Smooth muscle cell (in vitro differentiated cells): ENCODE measurements around the gene ATP8A1. TPM values are rescaled to one million over a fixed set of nuclear protein-coding genes. Genes with fewer than 3 reads are reported as not detected.

ENCODE experiments used
- DNase-seq: peaks from one replicate; lab custom pipeline; 2025; ENCODE audit not compliant: unreplicated experiment; lab: John Stamatoyannopoulos, UW
- H2AFZ ChIP-seq: fragments of 200-600 bp; sonication (generic); 2 replicates; pipeline ENCODE4 v1.6.0; 2016; ENCODE audit warnings: antibody characterized with exemption, low read depth, mild to moderate bottlenecking
- H3F3A ChIP-seq: fragments of 200-600 bp; sonication (generic); 2 replicates; pipeline ENCODE4 v1.6.0; 2017; ENCODE audit warnings: antibody characterized with exemption, low read depth
- H3K27ac ChIP-seq: fragments of 200-600 bp; sonication (generic); 2 replicates; pipeline ENCODE4 v1.5.1; 2016; ENCODE audit warnings: low read depth, mild to moderate bottlenecking
- H3K27me3 ChIP-seq: fragments of 200-600 bp; sonication (generic); 2 replicates; pipeline ENCODE4 v1.6.1; 2016; ENCODE audit warnings: low read depth, mild to moderate bottlenecking
- H3K36me3 ChIP-seq: fragments of 200-600 bp; sonication (generic); 2 replicates; pipeline ENCODE4 v1.5.1; 2016; ENCODE audit warnings: low read depth
- H3K4me1 ChIP-seq: fragments of 200-600 bp; sonication (generic); 2 replicates; pipeline ENCODE4 v1.5.1; 2016; ENCODE audit warnings: low read depth
- H3K4me2 ChIP-seq: fragments of 200-600 bp; sonication (generic); 2 replicates; pipeline ENCODE4 v1.6.0; 2016; ENCODE audit warnings: mild to moderate bottlenecking
- H3K4me3 ChIP-seq: fragments of 200-600 bp; sonication (generic); 2 replicates; pipeline ENCODE4 v1.5.1; 2016; ENCODE audit warnings: mild to moderate bottlenecking
- H3K79me2 ChIP-seq: fragments of 200-600 bp; sonication (generic); 2 replicates; pipeline ENCODE4 v1.6.0; 2016; ENCODE audit warnings: low read depth, mild to moderate bottlenecking
- H3K9ac ChIP-seq: fragments of 200-600 bp; sonication (generic); 2 replicates; pipeline ENCODE4 v1.6.0; 2016; ENCODE audit warnings: low read depth
- H3K9me3 ChIP-seq: fragments of 200-600 bp; sonication (generic); replicated peaks from 2 replicates; pipeline ENCODE4 v1.5.1; 2016; ENCODE audit warnings: low read depth
- H4K20me1 ChIP-seq: fragments of 200-600 bp; sonication (generic); 2 replicates; pipeline ENCODE4 v1.6.0; 2016; ENCODE audit warnings: low read depth
- WGBS: methylation state at CpG from one replicate; pipeline ENCODE4 v1.1.7; 2016; ENCODE audit warnings: low lambda C conversion rate; 5-methylcytosine and 5-hydroxymethylcytosine counted together
- polyA plus RNA-seq: library from polyadenylated mRNA; unstranded; fragments of >200 nt; fragmentation: Nextera tagmentation; extraction: Ambion mirVana; gene quantifications from 2 replicates; pipeline ENCODE4 v1.2.1, GENCODE V29; 2016
- total RNA-seq: library from RNA; depleted of rRNA; stranded (reverse); fragments of >200 nt; gene quantifications from 2 replicates; pipeline ENCODE4 v1.2.3, GENCODE V29; 2014
- TF ChIP-seq, protein P1 (sequence below): fragments of 200-600 bp; sonication (generic); IDR thresholded peaks from 2 replicates; pipeline ENCODE4 v1.5.1; 2017; ENCODE audit warnings: borderline replicate concordance, mild to moderate bottlenecking, antibody characterized with exemption; ENCODE audit not compliant: insufficient read depth, poor library complexity, severe bottlenecking

ATP8A1 gene
- total and polyA plus RNA-seq, 2 experiments from 2014 or later: 1.8 TPM; not detected in 1

DNA sequence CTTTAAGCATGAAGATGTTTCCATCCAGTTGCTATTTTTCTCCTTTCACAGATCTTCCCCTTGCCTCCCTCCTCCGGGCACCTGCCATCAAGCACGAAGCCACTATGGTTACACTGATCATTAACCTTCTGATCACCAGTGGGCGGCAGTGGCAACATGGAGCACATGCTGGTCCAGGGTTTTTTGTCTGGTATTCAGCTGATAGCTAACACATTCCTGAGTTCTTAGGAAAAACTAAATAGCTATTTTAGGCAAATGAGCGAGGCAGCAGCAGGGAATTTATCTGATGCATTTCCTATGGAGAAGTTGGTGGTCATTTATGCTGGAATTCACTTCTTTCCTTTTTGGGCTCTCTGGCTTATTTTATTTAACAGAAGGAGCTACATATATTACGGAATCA lies 236.8 kb downstream of the ATP8A1 start:
- Histone ChIP-seq H2AFZ (no peak overlapping the region), H3K4me1 (no peaks in the 10 kb centered on the region), H3K36me3 (no peaks in the 10 kb centered on the region), H3K27ac (no peak overlapping the region), H3K9ac (no peak overlapping the region), H3K79me2 (no peaks in the 10 kb centered on the region), H3K4me3 (no peak overlapping the region), H3F3A (no peaks in the 10 kb centered on the region), H3K27me3 (no peaks in the 10 kb centered on the region), H3K9me3 (no peaks in the 10 kb centered on the region), H4K20me1 (no peaks in the 10 kb centered on the region), H3K4me2 (no peak overlapping the region)
- no peak for DNase-seq
- WGBS: 78% methylated on average over 5 of the region's 5 CpGs
- TF ChIP-seq, protein P1, sequence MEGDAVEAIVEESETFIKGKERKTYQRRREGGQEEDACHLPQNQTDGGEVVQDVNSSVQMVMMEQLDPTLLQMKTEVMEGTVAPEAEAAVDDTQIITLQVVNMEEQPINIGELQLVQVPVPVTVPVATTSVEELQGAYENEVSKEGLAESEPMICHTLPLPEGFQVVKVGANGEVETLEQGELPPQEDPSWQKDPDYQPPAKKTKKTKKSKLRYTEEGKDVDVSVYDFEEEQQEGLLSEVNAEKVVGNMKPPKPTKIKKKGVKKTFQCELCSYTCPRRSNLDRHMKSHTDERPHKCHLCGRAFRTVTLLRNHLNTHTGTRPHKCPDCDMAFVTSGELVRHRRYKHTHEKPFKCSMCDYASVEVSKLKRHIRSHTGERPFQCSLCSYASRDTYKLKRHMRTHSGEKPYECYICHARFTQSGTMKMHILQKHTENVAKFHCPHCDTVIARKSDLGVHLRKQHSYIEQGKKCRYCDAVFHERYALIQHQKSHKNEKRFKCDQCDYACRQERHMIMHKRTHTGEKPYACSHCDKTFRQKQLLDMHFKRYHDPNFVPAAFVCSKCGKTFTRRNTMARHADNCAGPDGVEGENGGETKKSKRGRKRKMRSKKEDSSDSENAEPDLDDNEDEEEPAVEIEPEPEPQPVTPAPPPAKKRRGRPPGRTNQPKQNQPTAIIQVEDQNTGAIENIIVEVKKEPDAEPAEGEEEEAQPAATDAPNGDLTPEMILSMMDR: no peak

DNA sequence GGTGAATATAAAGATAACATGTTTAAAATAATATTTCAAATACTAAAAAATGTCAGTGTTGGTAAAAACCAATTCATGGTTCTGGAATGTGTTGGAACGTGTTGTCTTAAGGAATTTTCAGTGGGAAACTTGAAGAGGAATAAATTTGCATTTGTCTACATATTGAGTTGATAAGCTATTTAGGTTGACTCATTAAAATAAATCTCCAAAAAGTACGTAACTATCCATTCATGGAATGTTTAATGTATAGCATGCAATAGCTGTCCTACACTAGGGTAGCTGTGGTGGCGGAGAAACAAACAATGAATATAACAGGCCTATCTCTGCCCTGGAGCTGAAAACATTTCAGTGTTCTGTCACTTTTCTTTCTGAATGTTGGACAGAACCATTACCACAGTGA lies 239.4 kb downstream of the ATP8A1 start:
- DNase-seq: no peak
- Histone ChIP-seq H3K9ac (no peak overlapping the region), H3F3A (no peaks in the 10 kb centered on the region), H3K27me3 (no peaks in the 10 kb centered on the region), H3K27ac (no peak overlapping the region), H3K9me3 (no peaks in the 10 kb centered on the region), H3K4me3 (no peak overlapping the region), H4K20me1 (no peaks in the 10 kb centered on the region), H3K4me1 (no peaks in the 10 kb centered on the region), H3K4me2 (no peak overlapping the region), H3K36me3 (no peaks in the 10 kb centered on the region), H2AFZ (no peak overlapping the region), H3K79me2 (no peaks in the 10 kb centered on the region)
- 78% methylated on average over 3 of the region's 3 CpGs for WGBS
- TF ChIP-seq, protein P1: no peak

DNA sequence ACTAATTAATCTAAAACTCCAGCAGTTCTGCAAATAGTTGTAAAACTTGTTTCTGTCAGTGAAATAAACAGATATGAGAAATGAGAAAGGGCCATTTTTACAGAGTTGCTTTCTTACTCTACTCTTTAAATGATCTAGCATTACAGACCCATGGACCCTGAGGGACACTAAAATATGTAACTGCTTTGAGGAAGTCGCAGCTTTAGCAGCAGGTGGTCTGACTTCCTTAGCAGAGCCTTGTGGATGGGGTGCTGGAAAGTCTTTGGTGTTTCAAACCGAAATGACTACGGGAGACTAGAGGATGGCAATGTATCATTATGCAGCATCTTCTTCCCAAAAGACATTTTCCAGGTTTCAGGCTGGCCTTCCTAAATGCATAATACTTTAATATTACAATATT lies 240.9 kb downstream of the ATP8A1 start:
- TF ChIP-seq, protein P1: no peak
- no peak overlapping the region for H3K4me3 ChIP-seq
- WGBS: 54% methylated on average over 3 of the region's 3 CpGs
- H3K9me3 ChIP-seq: no peaks in the 10 kb centered on the region
- no peaks in the 10 kb centered on the region for H3K79me2 ChIP-seq
- no peaks in the 10 kb centered on the region for H3K4me1 ChIP-seq
- H4K20me1 ChIP-seq: no peaks in the 10 kb centered on the region
- no peaks in the 10 kb centered on the region for H3F3A ChIP-seq
- H3K27ac ChIP-seq: no peak overlapping the region
- no peaks in the 10 kb centered on the region for H3K36me3 ChIP-seq
- no peak overlapping the region for H3K4me2 ChIP-seq
- H2AFZ ChIP-seq: no peak overlapping the region
- no peak for DNase-seq
- H3K27me3 ChIP-seq: no peaks in the 10 kb centered on the region
- H3K9ac ChIP-seq: no peak overlapping the region

DNA sequence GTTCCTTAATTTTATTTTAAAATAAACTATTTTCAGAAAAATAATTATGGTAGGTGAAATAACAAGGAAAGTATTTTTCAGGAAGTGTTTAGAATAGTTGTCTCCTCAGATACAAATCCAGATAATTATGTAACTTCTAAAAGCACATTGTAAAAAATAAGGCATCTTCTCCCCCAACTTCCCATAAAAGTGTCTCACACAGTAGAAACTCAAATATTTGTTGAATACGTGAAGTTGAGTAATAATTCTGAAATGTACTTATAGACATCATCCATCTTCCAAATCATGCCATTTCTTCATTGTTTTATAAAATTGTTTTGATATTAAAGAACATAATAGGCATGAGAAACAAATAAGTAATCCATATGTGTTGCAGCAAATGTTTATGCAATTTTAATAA lies 241.6 kb downstream of the ATP8A1 start:
- Histone ChIP-seq H3K27ac (no peak overlapping the region), H3K9ac (no peak overlapping the region), H3K79me2 (no peaks in the 10 kb centered on the region), H3K4me3 (no peak overlapping the region), H3K4me2 (no peak overlapping the region), H3F3A (no peaks in the 10 kb centered on the region), H4K20me1 (no peaks in the 10 kb centered on the region), H3K27me3 (no peaks in the 10 kb centered on the region), H3K9me3 (no peaks in the 10 kb centered on the region), H2AFZ (no peak overlapping the region), H3K36me3 (no peaks in the 10 kb centered on the region), H3K4me1 (no peaks in the 10 kb centered on the region)
- DNase-seq: no peak
- 35% methylated on average over 1 of the region's 1 CpG for WGBS
- TF ChIP-seq, protein P1: no peak
